ENCODE measurements around the gene CFTR. TPM values are rescaled to one million over a fixed set of nuclear protein-coding genes. Genes with fewer than 3 reads are reported as not detected.

CFTR gene
- total and polyA plus RNA-seq, 9 of the 15 experiments (the other 6 are each of a cell fraction or from before 2014, with no cell fraction given), result 0.20 TPM; not detected in 8

DNA sequence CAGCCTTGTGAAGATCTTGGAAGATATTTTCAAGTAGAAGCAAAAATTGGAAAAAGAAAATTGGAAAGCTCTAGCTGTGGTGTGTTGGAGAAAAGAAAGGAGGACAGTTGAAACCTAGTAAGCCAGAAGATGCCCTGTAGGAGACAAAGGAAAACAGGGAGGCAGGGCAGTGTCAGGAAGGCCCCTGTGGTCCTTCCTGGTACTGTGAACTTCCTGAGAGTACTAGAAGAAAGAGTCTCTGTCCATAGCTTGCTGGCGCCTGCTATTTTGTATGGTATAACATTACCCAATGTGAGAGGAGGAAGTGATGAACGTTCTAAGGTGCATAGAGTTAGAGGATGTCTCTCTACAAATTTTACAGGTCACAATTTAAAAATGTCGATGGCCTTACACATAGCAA is 210.3 kb downstream of the CFTR start (continued):
- no peak for TF ChIP-seq NCOA6 (IDR thresholded peaks at IDR 0.05)
- TF ChIP-seq ZNF589 (CRISPR knock-in tag; IDR thresholded peaks at IDR 0.05; ENCODE audit: low read depth), result no peak
- TF ChIP-seq, protein P1, sequence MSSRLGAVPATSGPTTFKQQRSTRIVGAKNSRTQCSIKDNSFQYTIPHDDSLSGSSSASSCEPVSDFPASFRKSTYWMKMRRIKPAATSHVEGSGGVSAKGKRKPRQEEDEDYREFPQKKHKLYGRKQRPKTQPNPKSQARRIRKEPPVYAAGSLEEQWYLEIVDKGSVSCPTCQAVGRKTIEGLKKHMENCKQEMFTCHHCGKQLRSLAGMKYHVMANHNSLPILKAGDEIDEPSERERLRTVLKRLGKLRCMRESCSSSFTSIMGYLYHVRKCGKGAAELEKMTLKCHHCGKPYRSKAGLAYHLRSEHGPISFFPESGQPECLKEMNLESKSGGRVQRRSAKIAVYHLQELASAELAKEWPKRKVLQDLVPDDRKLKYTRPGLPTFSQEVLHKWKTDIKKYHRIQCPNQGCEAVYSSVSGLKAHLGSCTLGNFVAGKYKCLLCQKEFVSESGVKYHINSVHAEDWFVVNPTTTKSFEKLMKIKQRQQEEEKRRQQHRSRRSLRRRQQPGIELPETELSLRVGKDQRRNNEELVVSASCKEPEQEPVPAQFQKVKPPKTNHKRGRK (tag; IDR thresholded peaks at IDR 0.05), result no peak
- no peak for TF ChIP-seq ZNF408 (CRISPR knock-in tag; IDR thresholded peaks at IDR 0.05; ENCODE audit: low read depth)

DNA sequence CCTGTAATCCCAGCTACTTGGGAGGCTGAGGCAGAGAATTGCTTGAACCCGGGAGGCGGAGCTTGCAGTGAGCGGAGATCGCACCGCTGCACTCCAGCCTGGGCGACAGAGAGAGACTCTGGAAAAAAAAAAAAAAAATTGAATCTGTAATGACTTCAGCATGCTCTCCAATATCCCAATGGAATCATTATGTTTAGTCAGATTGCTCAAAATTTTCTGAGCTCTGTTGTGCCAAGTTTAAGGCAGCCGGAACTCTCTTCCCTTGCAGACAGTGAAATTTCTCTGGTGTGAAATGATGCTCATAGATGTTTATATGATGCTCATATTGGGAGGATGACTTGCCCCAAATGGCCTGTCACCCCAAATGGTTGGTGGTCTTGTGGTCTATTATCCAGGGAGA is 212.5 kb downstream of the CFTR start:
- Histone ChIP-seq H2AFZ (ENCODE audit: low read depth, low read length) (no peak overlapping the region), H3K9me3 (replicated peaks; ENCODE audit: control insufficient read depth, insufficient read depth, low read depth, low read length) (no peaks in the 10 kb centered on the region), H3K27me3 (ENCODE audit: control insufficient read depth in 2 of 2, insufficient read depth in 2 of 2, low read length in 2 of 2) (no peaks in the 10 kb centered on the region), H3K4me2 (ENCODE audit: insufficient read depth, low read length) (no peak overlapping the region), H3K79me2 (ENCODE audit: control insufficient read depth, insufficient read depth, low read length) (no peaks in the 10 kb centered on the region), H3K27ac (ENCODE audit: extremely low read depth, low read depth, low read length) (no peak overlapping the region), H4K20me1 (replicated peaks; ENCODE audit: control insufficient read depth, insufficient read depth, low read length) (no peaks in the 10 kb centered on the region), H3K9me1 (ENCODE audit: control insufficient read depth, insufficient read depth, low read length) (no peaks in the 10 kb centered on the region), H3K4me1 (replicated peaks in 1 of 2; ENCODE audit: control insufficient read depth in 2 of 2, insufficient read depth in 2 of 2, low read length in 2 of 2) (no peaks in the 10 kb centered on the region), H3K36me3 (ENCODE audit: control insufficient read depth, insufficient read depth, low read length) (no peaks in the 10 kb centered on the region), H3K9ac (ENCODE audit: insufficient read depth in 1 of 2, low read depth in 2 of 2, low read length in 2 of 2) (no peak overlapping the region), H3K4me3 (no peak overlapping the region)
- 13% methylated on average over 7 of the region's 7 CpGs for WGBS (ENCODE audit: insufficient coverage, low coverage, missing lambda C conversion rate)
- in situ Hi-C loops (cut with MboI), result no loop called here
- CTCF ChIA-PET (ENCODE audit: low intra/inter-chr PET ratio), result no interaction called here
- DNase-seq (ENCODE audit: extremely low read depth in 1 of 4, low spot score in 3 of 4) (no peak), FAIRE-seq (no peak), ATAC-seq (no peak)
- TF ChIP-seq WHSC1 (IDR thresholded peaks at IDR 0.05; ENCODE audit: low read length) (no peak), CREM (IDR thresholded peaks at IDR 0.05; ENCODE audit: low read depth) (no peak), SOX6 (IDR thresholded peaks at IDR 0.05) (no peak), NFRKB (IDR thresholded peaks at IDR 0.05; ENCODE audit: low read depth) (no peak)
- BruUV-seq (replicated peaks), result no TSS peak
- POLR2A ChIA-PET, result interaction anchor here (0.7 kb wide), 1 partner anchor 25 kb away, joined by 3 read pairs; no protein-coding TSS in a partner anchor
- intact Hi-C loops (cut with micrococcal nuclease), result no loop called here
